IMR-90 (cell line): ENCODE data around the gene SHISA6. TPM values are rescaled to one million over a fixed set of nuclear protein-coding genes. Genes with fewer than 3 reads are reported as not detected.

Experiments used
- ATAC-seq: fragments of 200-7000 bp; cut with Tn5 transposase; 2 replicates; pipeline ENCODE4 v1.9.1; 2020; ENCODE audit warnings: low read depth, mild to moderate bottlenecking, moderate library complexity
- BruUV-seq: library from RNA; stranded (reverse); fragments of 400-500 nt; replicated peaks from 2 replicates; lab custom pipeline; 2021; lab: Mats Ljungman, UMichigan
- CTCF ChIA-PET: fragments of 300-600 bp; formaldehyde crosslinking; extraction: SDS; loops from one replicate; lab custom pipeline; 2021; ENCODE audit warnings: antibody characterized with exemption; lab: Yijun Ruan, JAX
- POLR2A ChIA-PET: fragments of 300-600 bp; sonication (Branson Sonifier 250); formaldehyde crosslinking; loops from one replicate; lab custom pipeline; 2022; ENCODE audit warnings: antibody characterized with exemption; ENCODE audit not compliant: unreplicated experiment; lab: Charles Lee
- DNase-seq: peaks from one replicate; pipeline ENCODE4 v3.0.0; 2013
- H2AFZ ChIP-seq: replicated peaks from 2 replicates; pipeline ENCODE3; 2013; ENCODE audit warnings: low read length, mild to moderate bottlenecking; ENCODE audit not compliant: poor library complexity
- H2AK5ac ChIP-seq: 2 replicates; pipeline ENCODE4 v1.6.1; 2013; ENCODE audit warnings: low read depth, low read length, inconsistent platforms
- H2AK9ac ChIP-seq: replicated peaks from 2 replicates; pipeline ENCODE3; 2013; ENCODE audit warnings: mild to moderate bottlenecking, low read depth, low read length, moderate library complexity; ENCODE audit not compliant: poor library complexity
- H2BK120ac ChIP-seq: 2 replicates; pipeline ENCODE4 v1.6.1; 2013; ENCODE audit warnings: low read depth, low read length, inconsistent platforms
- H2BK15ac ChIP-seq: 3 replicates; pipeline ENCODE4 v1.6.1; 2013; ENCODE audit warnings: low read depth, low read length, inconsistent platforms
- H2BK20ac ChIP-seq: 2 replicates; pipeline ENCODE4 v1.6.1; 2013; ENCODE audit warnings: low read depth, mild to moderate bottlenecking, inconsistent platforms, low read length, moderate library complexity
- H2BK5ac ChIP-seq: 2 replicates; pipeline ENCODE4 v1.6.1; 2013; ENCODE audit warnings: mild to moderate bottlenecking, low read depth, low read length, inconsistent platforms; ENCODE audit not compliant: poor library complexity, severe bottlenecking
- H3K14ac ChIP-seq: replicated peaks from 2 replicates; pipeline ENCODE4 v1.6.1; 2013; ENCODE audit warnings: low read depth, low read length, inconsistent platforms
- H3K18ac ChIP-seq: 2 replicates; pipeline ENCODE4 v1.6.1; 2013; ENCODE audit warnings: low read depth, low read length, control low read depth
- H3K23ac ChIP-seq: 2 replicates; pipeline ENCODE4 v1.6.1; 2013; ENCODE audit warnings: low read depth, low read length, inconsistent platforms
- H3K27ac ChIP-seq: 2 replicates; pipeline ENCODE4 v1.5.1; 2013; ENCODE audit warnings: mild to moderate bottlenecking, control low read depth, low read length; ENCODE audit not compliant: insufficient read depth
- H3K27me3 ChIP-seq: 2 replicates; pipeline ENCODE4 v1.6.1; 2013; ENCODE audit warnings: low read length; ENCODE audit not compliant: control insufficient read depth, insufficient read depth
- H3K36me3 ChIP-seq: 2 replicates; pipeline ENCODE4 v1.6.1; 2013; ENCODE audit warnings: low read length, mixed read lengths; ENCODE audit not compliant: control insufficient read depth, insufficient read depth
- H3K4ac ChIP-seq: 2 replicates; pipeline ENCODE4 v1.6.1; 2013; ENCODE audit warnings: low read depth, low read length, inconsistent platforms
- H3K4me1 ChIP-seq: 2 replicates; pipeline ENCODE4 v1.6.1; 2013; ENCODE audit warnings: low read length, mixed read lengths; ENCODE audit not compliant: control insufficient read depth, insufficient read depth
- H3K4me2 ChIP-seq: 2 replicates; pipeline ENCODE4 v1.6.1; 2013; ENCODE audit warnings: low read depth, mild to moderate bottlenecking, control low read depth, low read length, moderate library complexity
- H3K4me3 ChIP-seq: 2 replicates; pipeline ENCODE4 v1.5.1; 2013; ENCODE audit warnings: low read depth, mild to moderate bottlenecking, control low read depth, low read length, moderate library complexity; ENCODE audit not compliant: insufficient read depth
- H3K56ac ChIP-seq: 2 replicates; pipeline ENCODE4 v1.6.1; 2013; ENCODE audit warnings: low read length, inconsistent platforms; ENCODE audit not compliant: insufficient read depth; ENCODE audit errors: extremely low read depth
- H3K79me1 ChIP-seq, 2 experiments: 2 replicates each; pipeline ENCODE4 v1.6.1; 2013; ENCODE audit warnings: low read length in 2 of 2, inconsistent platforms in 1 of 2, low read depth in 1 of 2
- H3K9ac ChIP-seq: 2 replicates; pipeline ENCODE4 v1.6.1; 2013; ENCODE audit warnings: low read depth, low read length, control low read depth
- H3K9me1 ChIP-seq: 2 replicates; pipeline ENCODE4 v1.6.1; 2013; ENCODE audit warnings: low read length, inconsistent platforms; ENCODE audit not compliant: insufficient read depth
- H3K9me3 ChIP-seq: 2 replicates; pipeline ENCODE4 v1.6.1; 2013; ENCODE audit warnings: low read length; ENCODE audit not compliant: control insufficient read depth, insufficient read depth
- H4K20me1 ChIP-seq: 2 replicates; pipeline ENCODE4 v1.6.1; 2013; ENCODE audit warnings: low read length, inconsistent platforms; ENCODE audit not compliant: insufficient read depth
- H4K5ac ChIP-seq: 2 replicates; pipeline ENCODE4 v1.6.1; 2013; ENCODE audit warnings: mild to moderate bottlenecking, low read depth, low read length, control low read depth
- H4K8ac ChIP-seq, 2 experiments: 2 replicates each; pipeline ENCODE4 v1.6.1; 2013; ENCODE audit warnings: low read depth in 2 of 2, low read length in 2 of 2, control low read depth in 1 of 2, inconsistent platforms in 1 of 2
- H4K91ac ChIP-seq: 2 replicates; pipeline ENCODE4 v1.6.1; 2013; ENCODE audit warnings: low read depth, low read length, inconsistent platforms; ENCODE audit not compliant: insufficient read depth
- MAZ ChIP-seq: IDR thresholded peaks from 2 replicates; pipeline ENCODE4 v1.6.1; 2012; ENCODE audit warnings: low read depth, mild to moderate bottlenecking, low read length, improper control_type of control experiment, moderate library complexity, borderline replicate concordance
- MXI1 ChIP-seq: IDR thresholded peaks from 2 replicates; pipeline ENCODE4 v1.6.1; 2012; ENCODE audit warnings: low read depth, mild to moderate bottlenecking, low read length, moderate library complexity, borderline replicate concordance
- RCOR1 ChIP-seq: IDR thresholded peaks from 2 replicates; pipeline ENCODE4 v1.6.1; 2012; ENCODE audit warnings: mild to moderate bottlenecking, low read length, improper control_type of control experiment; ENCODE audit not compliant: insufficient replicate concordance
- WGBS, 2 experiments: methylation state at CpG; one replicate each; pipeline versions ENCODE4 v1.1.5 to v1.1.7; 2013; ENCODE audit warnings: missing lambda C conversion rate in 2 of 2; ENCODE audit not compliant: insufficient read length in 1 of 2; ENCODE audit errors: extremely low coverage in 2 of 2; 5-methylcytosine and 5-hydroxymethylcytosine counted together
- dilution Hi-C: fragments of 300-500 bp; cut with HindIII; formaldehyde crosslinking; loops from one replicate; pipeline ENCODE4 v1.14.3; 2018; ENCODE audit warnings: low sequenced_read_pairs; ENCODE audit not compliant: unreplicated experiment
- in situ Hi-C: fragments of 300-500 bp; cut with MboI; formaldehyde crosslinking; loops from 3 replicates; pipeline ENCODE4 v1.14.3; 2019; ENCODE audit warnings: low sequenced_read_pairs, inconsistent platforms, mixed read lengths
- intact Hi-C: fragments of 100-400 bp; cut with micrococcal nuclease; formaldehyde crosslinking; loops from 2 replicates; pipeline ENCODE4 v1.10.0; 2022
- polyA plus RNA-seq, 3 experiments: library from polyadenylated mRNA; depleted of rRNA; stranded (reverse); fragments of >200 nt; gene quantifications; 2 replicates each; pipeline ENCODE4 v1.2.3, GENCODE V29; 2012; ENCODE audit warnings: low replicate concordance in 1 of 3
- total RNA-seq: library from RNA; depleted of rRNA; stranded (reverse); fragments of >200 nt; gene quantifications from 2 replicates; pipeline ENCODE4 v1.2.3, GENCODE V29; 2012

Gene SHISA6
- total and polyA plus RNA-seq, 2 of the 4 experiments (the other 2 are of a cell fraction) = not detected

DNA sequence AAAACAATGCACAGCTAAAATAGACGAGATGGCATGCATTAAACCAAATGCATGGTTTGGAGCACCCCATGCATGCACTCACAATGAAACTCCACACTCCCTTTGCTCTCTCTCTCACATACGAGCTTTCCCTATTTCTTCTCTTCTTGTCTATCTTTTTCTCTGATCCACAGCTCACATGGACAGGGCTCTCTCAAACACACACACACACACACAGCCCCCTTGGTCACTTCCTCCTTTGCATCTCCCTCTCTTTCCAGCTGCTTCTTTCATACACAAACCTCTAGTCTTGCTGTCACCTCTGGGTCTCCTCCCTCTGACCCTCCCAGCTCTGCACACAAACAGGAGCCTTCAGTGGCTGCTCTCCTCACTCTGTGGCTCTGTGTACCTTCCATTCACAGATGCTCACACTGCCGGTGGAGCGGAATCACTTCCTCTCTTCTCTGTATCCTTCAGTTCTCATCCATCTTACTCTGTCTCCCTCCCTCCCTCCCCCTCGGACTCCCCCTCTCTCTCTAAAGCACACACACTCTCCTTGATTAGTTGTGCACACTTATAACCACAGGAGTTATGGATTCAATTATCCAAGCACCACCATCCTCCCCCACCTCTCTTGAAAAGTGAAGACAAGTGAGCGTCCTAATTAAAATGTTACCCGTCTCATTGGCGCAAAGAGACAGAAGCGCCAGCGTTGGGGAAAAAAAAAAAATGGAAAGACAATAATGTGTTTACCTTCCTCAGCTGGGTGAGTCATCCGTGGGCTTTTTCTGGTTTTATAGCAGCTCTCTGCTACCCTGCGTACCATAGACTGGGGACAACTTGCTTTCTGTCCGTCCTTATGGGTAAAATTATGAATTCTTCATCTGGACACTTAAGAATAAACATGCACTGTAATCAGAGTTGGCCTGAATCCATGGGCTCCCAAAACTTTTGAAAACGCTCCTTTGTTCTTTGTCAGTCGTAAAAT, 90.8 kb downstream of the SHISA6 start:
- H3K9me1 ChIP-seq = no peaks in the 10 kb centered on the region
- no peak overlapping the region for H2BK5ac ChIP-seq
- no peak overlapping the region for H2AK9ac ChIP-seq
- dilution Hi-C loops = no loop called here
- H4K91ac ChIP-seq = no peak overlapping the region
- no peak for TF ChIP-seq MXI1
- no peak for TF ChIP-seq MAZ
- no peak for TF ChIP-seq RCOR1
- in situ Hi-C loops = no loop called here
- no peak overlapping the region for H3K9ac ChIP-seq
- H3K9me3 ChIP-seq = peaks cover 34% of the 10 kb centered on the region
- 14% methylated on average over 1 of the region's 15 CpGs; no CpG with 5 or more reads in 1 of the 2 experiments for WGBS, 2 experiments
- no peak overlapping the region for H2AK5ac ChIP-seq
- H3K27me3 ChIP-seq = no peaks in the 10 kb centered on the region
- no peak overlapping the region for H3K4me2 ChIP-seq
- no peaks in the 10 kb centered on the region for H3K36me3 ChIP-seq
- no peak overlapping the region for H4K8ac ChIP-seq
- no peak overlapping the region for H3K14ac ChIP-seq
- no peak for ATAC-seq
- no peak overlapping the region for H3K23ac ChIP-seq
- no peak overlapping the region for H3K4me3 ChIP-seq
- H3K79me1 ChIP-seq = no peaks in the 10 kb centered on the region
- POLR2A ChIA-PET = no interaction called here
- H2AFZ ChIP-seq = no peak overlapping the region
- H3K56ac ChIP-seq = no peak overlapping the region
- BruUV-seq = no TSS peak
- no peak overlapping the region for H2BK120ac ChIP-seq
- no peak overlapping the region for H2BK20ac ChIP-seq
- no peak overlapping the region for H3K4ac ChIP-seq
- CTCF ChIA-PET = no interaction called here
- no peak for DNase-seq
- H4K20me1 ChIP-seq = no peaks in the 10 kb centered on the region
- H4K5ac ChIP-seq = no peak overlapping the region
- intact Hi-C loops = no loop called here
- no peak overlapping the region for H2BK15ac ChIP-seq
- no peak overlapping the region for H3K18ac ChIP-seq
- no peak overlapping the region for H3K27ac ChIP-seq
- H3K4me1 ChIP-seq = no peaks in the 10 kb centered on the region
